ENCODE data around the gene RBM26.

DNA sequence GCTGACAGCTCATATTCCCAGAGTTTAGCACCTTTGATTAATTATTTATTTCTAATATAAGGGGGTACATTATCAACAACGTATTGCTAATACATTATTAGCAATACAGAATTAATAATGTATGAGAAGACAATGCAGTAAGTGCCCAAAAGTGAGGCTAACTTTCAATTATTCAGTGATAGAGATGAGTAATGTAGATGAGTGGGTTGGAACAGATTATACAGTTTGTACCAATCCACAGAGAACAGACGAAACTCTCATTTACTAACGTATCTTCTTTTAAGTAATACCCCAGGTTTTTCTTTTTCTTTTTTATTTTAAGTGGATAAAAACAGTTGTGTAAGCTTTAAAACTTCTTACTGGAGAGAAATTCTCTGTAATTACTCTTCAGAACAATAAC is 36.7 kb upstream of the RBM26 start:
- TF ChIP-seq, protein P1, sequence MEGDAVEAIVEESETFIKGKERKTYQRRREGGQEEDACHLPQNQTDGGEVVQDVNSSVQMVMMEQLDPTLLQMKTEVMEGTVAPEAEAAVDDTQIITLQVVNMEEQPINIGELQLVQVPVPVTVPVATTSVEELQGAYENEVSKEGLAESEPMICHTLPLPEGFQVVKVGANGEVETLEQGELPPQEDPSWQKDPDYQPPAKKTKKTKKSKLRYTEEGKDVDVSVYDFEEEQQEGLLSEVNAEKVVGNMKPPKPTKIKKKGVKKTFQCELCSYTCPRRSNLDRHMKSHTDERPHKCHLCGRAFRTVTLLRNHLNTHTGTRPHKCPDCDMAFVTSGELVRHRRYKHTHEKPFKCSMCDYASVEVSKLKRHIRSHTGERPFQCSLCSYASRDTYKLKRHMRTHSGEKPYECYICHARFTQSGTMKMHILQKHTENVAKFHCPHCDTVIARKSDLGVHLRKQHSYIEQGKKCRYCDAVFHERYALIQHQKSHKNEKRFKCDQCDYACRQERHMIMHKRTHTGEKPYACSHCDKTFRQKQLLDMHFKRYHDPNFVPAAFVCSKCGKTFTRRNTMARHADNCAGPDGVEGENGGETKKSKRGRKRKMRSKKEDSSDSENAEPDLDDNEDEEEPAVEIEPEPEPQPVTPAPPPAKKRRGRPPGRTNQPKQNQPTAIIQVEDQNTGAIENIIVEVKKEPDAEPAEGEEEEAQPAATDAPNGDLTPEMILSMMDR (conservative IDR thresholded peaks at IDR 0.05 in 1 of 2, IDR thresholded peaks at IDR 0.05 in 1 of 2; ENCODE audit: low read depth in 1 of 2, low read length in 2 of 2), result no peak
- TF ChIP-seq EZH2 (IDR thresholded peaks at IDR 0.05; ENCODE audit: low read length, missing control alignments), result no peak

Data from fibroblast of lung (primary cell).